HG03442 (cell line): Measurements from ENCODE around the gene C2orf68.
"Not testable (repeated sequence)": the region's sequence is repeated elsewhere in the genome, so short reads cannot be mapped to it uniquely, and the experiment has no call there.

Experiments used
- ATAC-seq: cut with Tn5 transposase; IDR thresholded peaks from one replicate; pipeline ENCODE4 v1.9.1; 2021; ENCODE audit warnings: mild to moderate bottlenecking, moderate library complexity; ENCODE audit not compliant: unreplicated experiment

Gene C2orf68

GRCh38 chr2:85635011-85635410, 23.1 kb upstream of the C2orf68 start:
- no peak for ATAC-seq

- ATAC-seq = no peak
Measured at GRCh38 chr2:85631316-85631715, 19.4 kb upstream of the C2orf68 start.

GRCh38 chr2:85628658-85629057, 16.8 kb upstream of the C2orf68 start:
- ATAC-seq = no peak

GRCh38 chr2:85623991-85624390, 12.1 kb upstream of the C2orf68 start:
- ATAC-seq = no peak

- no peak for ATAC-seq
Measured at GRCh38 chr2:85621338-85621737, 9.5 kb upstream of the C2orf68 start.

- no peak for ATAC-seq
Measured at GRCh38 chr2:85619617-85620016, 7.8 kb upstream of the C2orf68 start.

- ATAC-seq = not testable (repeated sequence)
Measured at GRCh38 chr2:85617723-85618122, 5.9 kb upstream of the C2orf68 start.

GRCh38 chr2:85615413-85615728, 3.5 kb upstream of the C2orf68 start:
- no peak for ATAC-seq

GRCh38 chr2:85614757-85615156, 2.9 kb upstream of the C2orf68 start:
- not testable (repeated sequence) for ATAC-seq

GRCh38 chr2:85613717-85614515, 2.0 kb upstream of the C2orf68 start:
- no peak for ATAC-seq

- ATAC-seq = no peak
Measured at GRCh38 chr2:85611217-85611704, 605 bp downstream of the C2orf68 start.

GRCh38 chr2:85607268-85608215, 4.3 kb downstream of the C2orf68 start:
- ATAC-seq = no peak

- ATAC-seq = no peak
Measured at GRCh38 chr2:85606116-85606455, 5.8 kb downstream of the C2orf68 start.

- ATAC-seq = no peak
Measured at GRCh38 chr2:85605406-85606115, 6.3 kb downstream of the C2orf68 start.

- ATAC-seq = no peak
Measured at GRCh38 chr2:85604568-85605339, 7.1 kb downstream of the C2orf68 start.

GRCh38 chr2:85604133-85604444, 7.8 kb downstream of the C2orf68 start:
- not testable (repeated sequence) for ATAC-seq

GRCh38 chr2:85602476-85603234, 9.2 kb downstream of the C2orf68 start, which contains the start of gene TMEM150A:
Gene TMEM150A (minus strand): TSS chr2:85602698. CDS start chr2:85601948, 750 bp downstream.
- ATAC-seq = peak; percentile 95

GRCh38 chr2:85601771-85602475, 9.9 kb downstream of the C2orf68 start:
- ATAC-seq = peak; percentile 35
